ENCODE measurements around the gene SDK2.
A peak's percentile ranks its signal among the peaks of the same experiment; 100 is the strongest.
"Not testable (repeated sequence)": the region's sequence is repeated elsewhere in the genome, so short reads cannot be mapped to it uniquely, and the experiment has no call there.

Gene SDK2

DNA sequence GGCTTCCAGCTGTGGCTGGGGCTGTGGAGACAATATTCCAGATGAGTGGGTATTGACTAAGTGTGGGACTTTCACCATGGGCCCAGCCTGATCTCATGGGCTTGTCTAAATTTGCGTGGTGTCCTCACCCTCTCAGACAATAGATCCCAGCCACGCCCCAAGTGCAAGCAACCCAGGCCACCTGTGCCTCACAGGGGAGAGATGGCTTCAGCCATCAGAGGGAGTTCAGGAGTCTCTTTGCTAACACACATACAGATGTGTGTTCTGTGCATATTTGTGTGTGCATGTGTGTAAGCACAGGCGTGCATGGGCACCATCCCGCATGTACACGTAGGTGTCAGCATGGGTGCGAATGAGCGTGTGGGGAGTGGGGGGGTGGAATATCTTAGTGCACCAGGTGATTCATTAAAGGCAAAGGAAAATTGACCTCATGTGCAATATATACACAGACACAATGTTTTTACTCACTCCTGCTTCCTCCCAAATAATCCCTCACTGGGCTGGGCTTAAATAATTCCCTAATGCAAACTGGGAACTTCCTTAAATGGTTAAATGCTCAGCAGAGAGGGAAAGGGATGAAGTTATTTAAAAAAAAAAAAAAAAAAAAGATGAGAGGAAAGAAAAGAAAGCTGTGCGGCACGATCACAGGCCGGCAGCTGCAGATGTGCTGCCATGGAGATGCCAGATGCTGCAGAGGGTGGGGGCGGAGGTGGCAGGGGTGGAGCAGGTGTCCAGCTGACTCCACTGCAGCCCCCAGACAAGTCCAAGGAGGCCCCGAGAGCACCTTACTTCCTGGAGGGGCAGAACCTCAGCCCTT is 308.4 kb downstream of the SDK2 start:
- DNase-seq = no peak

DNA sequence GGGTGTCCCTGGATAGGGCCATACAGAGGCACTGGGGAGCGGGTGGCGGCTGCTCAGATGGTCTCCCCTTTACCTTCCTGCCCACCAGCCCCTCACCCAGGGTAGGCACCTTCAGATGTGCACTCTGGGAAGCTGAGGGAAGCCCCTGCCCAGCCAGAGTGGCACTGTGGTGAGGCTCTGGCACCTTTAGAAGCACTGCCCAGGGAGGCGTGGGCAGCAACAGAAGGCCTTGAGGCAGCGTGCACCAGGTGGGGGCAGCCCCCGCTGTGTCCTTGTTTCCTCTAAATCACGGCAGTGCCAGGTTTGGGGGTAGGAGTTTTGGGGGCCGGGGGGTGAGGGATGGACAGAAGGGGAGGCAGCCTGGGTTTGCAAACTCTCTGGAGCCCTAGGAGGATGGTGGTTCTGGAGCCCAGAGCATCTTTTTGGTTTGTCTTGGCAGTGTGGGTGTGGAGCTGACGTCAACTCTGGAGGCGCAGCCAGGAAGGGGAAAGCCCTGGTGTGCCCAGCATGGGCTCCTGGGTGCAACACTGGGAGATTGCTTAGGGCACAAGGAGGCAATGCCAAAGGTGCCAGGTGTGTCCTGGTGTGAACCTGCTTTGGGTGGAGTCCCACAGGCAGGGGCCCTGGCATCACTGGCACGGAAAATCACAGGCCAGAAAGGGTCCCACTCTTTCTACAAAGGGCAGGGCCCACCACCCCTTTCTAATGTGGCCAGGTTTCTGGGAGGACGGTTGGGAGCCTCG is 309.3 kb downstream of the SDK2 start:
- no peak for DNase-seq

- not testable (repeated sequence) for DNase-seq
These were observed 310.8 kb downstream of the SDK2 start for GRCh38 chr17:73333445-73333844.

- DNase-seq = no peak
These were observed 313.2 kb downstream of the SDK2 start for GRCh38 chr17:73331060-73331459.

DNA sequence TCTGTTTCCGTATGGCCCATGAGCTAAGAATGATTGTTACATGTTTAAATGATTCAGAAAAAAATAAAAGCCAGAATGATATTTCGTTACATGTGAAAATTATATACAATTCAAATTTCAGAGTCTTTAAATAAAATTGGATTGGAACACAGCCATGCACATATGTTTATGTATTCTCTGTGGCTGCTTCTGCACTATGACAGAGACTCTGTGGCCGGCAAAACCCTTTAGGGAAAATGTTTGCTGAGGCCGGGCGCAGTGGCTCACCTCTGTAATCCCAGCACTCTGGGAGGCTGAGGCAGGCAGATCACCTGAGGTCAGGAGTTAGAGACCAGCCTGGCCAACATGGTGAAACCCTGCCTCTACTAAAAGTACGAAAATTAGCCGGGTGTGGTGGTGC is 316.6 kb downstream of the SDK2 start:
- no peak for DNase-seq

DNA sequence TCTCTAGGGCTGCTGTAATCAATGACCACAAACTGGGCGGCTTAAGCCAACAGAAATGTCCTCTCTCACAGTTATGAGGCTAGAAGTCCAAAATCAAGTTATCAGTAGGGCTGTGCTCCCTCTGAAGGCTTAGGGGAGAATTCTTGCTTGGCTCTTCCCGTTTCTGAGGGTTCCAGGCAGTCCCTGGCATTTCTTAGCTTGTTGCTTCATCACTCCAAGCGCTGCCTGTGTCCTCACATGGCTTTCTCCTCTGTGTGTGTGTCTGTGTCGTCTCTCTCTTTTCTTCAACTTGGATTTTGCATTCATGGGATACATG is 318.8 kb downstream of the SDK2 start:
- DNase-seq = no peak

DNA sequence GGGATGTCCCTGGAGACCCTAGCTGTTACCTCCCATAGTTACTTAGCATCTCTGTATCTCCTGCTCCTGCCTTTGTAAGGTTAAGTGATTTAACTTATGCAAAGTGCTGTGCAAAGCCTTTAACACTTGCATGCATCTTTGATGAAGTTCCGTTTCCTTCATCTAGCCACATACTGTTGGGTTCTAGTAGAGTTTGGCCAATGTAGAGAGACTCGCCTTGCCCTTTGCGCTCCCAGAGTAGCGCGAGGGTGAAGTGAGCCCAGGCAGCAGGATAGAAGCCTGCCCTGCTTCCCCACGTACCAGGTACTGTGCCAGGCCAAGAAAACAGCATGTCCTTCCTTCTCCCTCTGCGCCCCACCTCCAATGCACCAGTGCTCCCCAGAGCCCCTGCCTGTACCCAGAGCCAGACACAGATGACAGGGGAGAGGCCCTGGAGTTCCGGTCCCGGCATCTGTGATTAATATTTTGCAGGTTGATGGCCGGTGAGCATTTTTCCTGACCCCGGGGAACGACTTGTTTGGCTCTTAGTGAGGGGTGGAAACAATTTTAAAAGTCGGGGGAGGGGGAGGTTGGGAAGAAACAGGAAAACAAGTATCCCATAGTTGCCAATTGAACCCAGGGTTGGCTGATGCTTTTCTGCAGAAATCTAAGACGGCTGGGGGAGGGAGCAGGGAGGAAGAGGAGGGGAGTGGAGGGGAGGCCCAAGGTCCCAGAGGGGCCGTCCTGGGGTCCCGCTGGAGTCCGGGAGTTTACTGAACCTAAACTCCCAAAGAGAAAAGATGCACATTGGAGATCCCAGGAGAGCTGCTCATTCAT is 319.3 kb downstream of the SDK2 start:
- DNase-seq = no peak

DNA sequence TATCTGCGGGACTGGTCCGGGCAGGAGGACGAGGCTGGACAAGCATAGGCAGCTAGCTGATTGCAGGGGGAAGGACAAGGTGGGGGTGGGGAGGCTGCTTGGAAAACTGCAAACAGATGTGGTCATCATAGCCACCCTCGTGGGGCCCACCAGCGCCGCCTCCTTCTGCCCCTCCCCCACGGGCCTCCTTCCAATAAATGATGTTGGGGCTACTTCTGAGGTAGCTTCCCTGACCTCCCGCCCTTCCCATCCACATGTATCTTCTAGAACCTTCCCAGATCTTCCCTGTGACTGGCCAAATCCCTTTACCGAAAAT is 320.1 kb downstream of the SDK2 start:
- no peak for DNase-seq

DNA sequence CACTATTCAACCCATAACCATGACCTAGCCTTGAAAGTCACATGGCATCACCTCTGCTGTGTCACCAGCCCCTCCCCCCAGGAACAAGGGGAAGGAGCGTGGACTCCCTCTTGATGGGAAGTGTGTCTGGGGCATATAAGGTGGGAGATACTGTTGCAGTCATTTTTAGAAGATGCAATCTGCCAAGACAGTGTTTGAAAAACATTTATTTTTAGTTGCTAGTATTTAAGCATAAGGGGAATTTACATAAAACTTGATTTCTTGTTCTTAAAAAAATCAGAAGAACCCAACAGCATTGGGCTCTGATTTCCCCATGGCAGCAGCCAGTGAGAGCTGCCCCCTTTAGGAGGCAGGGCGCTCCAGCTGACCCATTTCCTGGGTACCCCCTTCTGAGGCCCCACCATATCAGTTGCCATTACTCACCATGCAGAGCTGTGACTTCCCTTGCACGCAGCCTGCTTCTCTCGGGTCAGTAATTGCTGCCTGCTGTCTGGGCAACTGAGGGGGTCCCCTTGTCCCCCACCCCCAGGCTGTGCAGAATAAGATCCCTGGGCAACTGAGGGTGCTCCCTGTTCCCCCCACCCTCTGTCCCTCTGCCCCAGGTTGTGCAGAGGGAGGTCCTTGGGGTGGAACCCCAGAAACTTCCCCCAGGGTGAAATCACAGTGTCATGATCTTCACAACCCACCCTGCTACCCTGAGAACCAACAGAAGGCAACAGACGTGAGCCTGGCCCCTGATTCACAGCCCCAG is 320.7 kb downstream of the SDK2 start:
- no peak for DNase-seq

DNA sequence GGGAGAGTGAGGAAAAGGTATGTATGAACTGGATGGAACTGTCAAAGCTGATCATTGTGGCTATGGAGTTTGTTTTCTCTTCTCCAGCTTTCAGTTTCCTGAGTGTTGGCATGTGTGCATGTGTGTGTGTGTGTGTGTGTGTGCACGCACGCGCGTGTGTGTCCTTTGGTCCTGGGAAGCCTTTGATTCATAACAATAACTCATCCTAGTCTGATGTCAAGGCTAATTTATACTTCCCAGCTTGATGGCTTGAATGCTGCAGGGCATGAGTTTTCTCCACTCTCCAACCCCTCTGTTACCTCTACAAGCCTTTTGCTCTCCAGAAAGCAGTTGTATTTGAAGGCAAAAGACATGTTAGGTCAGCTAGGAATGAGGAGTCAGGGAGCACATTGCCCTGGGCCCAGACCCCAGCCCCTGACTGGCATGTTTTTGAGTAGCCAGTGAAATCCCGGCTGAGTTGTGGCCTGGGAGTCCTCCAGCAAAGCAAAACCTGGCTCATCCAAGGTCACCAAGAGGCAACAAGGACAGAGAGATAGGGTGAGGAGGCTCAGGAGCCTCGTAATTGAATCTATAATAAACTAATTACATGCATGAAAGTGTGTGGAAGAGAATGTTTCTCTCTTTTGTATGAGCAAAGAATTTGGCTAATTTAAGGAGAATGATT is 323.5 kb downstream of the SDK2 start:
- no peak for DNase-seq

DNA sequence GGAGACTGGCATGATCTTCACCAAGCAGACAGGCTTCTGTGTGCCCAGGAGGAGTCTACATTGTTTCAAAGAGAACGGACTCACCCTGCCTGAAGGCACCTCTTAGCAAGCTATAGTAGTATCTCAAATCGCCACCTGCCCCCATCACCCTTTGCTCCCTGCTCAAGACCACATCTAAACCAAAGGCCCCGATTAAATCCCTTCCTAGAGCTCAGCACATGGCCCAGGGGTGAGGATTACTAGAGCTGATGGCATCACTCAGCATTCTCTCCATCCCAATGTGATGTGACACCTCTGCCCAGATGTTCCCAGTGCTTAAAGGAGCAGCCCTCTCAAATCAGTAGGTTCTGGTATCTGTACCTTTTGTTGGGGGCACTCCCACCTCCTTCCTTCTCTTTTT is 324.5 kb downstream of the SDK2 start:
- DNase-seq = no peak

DNA sequence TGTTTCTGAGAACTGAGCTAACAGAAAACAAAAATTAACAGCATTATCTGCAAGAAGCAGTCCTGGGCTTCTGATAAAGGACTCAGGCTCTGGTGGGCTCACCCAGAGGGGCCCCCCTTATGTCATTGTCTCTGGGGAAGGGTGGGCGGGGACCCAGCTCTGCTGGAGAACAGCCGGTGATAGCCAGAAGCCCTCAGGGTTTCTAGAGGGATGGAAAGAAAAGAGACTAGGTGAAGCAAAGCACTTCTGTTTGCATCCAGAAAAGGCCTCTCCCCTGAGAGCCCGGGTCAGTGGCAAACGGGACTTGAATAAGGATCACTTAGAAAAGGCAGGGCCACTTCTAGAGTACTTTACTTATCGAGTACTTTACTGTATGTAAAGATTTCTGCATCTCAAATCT is 325.4 kb downstream of the SDK2 start:
- DNase-seq = no peak

DNA sequence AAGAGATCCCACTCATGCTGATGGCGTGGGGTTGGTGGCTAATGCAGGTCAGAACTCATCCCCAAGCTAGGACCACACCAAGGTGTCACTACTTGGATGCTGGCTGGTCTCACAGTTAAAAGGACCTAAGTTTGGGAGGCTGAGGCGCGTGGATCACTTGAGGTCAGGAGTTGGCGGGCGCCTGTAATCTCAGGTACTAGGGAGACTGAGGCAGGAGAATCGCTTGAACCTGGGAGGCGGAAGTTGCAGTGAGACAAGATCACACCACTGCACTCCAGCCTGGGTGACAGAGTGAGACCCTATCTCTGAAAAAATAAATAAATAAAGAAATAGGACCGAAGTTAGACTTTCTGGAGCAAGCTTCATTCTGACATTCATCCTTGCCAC is 325.8 kb downstream of the SDK2 start:
- no peak for DNase-seq

DNA sequence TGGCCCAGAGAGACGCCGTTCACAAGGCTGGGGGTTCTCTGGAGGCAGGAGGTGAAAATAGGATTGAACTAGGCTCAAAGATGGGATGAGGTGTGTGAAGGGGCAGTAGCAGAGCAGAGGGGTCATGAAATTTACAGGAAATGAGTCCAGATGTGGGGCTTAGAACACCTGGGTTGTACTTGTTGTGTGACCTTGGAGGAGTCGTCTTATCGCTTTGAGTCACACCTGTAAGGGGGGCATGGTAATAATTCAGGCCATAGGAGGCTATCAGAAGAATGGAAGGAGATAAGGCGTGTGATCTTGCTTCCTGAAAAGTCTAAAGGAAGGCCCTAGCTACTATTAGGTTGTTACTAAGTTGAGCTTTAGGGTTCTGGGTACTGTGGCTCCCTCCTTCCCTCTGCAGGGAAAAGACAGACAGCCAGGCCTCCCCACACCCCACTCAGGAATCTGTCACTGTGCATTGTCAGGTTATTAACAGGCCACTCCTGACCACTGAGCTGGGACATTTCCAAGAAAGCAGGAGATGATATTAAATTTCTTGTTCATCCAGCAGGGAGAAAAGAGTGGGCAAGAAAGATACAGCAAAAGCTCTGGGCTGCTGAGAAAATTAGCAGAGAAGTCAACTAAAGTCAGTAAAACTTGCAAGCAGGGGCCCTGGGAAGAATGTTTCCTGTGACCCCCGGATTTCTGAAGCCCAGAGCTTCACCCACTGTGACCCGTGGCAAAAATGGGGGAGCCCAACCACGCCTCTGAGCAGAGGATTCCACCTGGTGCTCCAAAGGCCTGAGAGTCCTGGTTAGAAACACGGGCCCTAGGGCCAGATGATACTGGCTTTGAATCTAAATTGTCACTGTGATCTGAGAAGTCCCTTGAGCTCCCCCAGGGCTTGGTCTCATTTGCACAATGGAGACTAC is 326.5 kb downstream of the SDK2 start:
- no peak for DNase-seq

DNA sequence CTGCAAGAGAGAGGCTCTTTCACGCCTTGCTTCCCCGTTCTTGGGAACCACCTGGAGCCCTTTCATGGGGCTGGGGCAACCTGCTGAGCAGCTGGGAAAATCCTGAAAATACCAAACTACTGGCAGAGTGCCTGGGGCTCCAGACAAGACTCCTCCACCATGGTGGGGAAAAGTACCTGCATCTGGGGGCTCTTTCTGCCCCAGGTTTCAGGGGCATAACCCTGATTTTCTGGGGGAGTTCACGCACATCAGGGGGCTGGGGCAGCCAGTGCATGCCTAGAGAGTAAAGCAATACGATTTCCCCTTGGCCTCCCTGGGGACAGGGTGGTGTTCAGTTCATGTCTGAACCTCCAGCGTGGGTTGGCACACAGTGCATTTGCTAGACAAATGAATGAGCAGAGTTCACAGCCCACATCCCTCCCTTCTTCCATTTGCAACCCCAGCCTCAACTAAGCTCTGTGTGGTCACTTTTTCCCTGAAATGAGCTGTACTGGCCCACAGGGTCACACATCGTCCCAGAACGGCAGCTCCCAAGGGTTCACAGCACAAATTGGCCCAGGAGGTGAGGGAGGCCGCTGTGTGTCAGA is 327.2 kb downstream of the SDK2 start:
- DNase-seq = no peak

DNA sequence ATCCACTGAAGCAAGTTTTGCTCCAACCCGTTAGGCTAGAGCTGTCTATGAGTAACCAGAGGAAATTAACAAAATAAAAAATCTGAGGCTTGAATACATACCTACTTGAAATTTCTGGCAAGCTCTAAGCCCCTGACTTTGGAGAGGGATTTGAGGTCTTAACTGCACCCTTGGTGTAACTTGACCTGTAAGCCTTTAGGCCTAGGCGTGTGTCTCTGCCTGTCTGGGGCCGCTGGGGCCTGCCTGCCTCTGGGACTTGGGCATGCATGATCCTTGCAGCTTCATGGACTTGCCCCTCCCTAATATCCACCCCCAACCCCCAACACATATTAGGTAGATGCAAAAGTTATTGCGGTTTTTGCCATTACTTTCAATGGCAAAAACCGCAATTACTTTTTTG is 328.8 kb downstream of the SDK2 start:
- no peak for DNase-seq

DNA sequence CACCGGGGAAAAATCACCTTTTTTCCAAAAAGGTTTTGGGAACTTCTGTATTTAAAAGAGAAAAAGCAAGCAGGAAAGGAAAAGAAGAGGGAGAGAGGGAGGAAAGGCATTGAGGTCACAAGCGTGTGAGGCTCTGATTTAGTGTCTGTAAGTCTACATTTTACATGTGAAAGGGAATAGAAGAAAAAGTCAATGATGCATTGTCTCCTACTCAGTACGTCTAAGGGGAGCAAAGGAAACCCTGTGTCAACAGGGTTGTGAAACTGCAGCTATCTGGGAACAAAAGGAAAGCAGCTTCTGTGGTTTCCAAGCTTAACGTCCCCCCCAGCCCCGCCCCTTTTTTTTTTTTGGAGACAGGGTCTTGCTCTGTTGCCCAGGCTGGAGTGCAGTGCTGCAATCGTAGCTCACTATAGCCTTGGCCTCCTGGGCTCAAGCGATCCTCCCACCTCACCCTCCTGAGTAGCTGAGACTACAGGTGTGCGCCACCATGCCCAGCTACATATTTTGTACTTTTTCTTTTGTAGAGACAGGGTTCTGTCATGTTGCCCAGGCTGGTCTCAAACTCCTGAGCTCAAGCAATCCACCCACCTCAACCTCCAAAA is 330.6 kb downstream of the SDK2 start:
- DNase-seq = no peak

DNA sequence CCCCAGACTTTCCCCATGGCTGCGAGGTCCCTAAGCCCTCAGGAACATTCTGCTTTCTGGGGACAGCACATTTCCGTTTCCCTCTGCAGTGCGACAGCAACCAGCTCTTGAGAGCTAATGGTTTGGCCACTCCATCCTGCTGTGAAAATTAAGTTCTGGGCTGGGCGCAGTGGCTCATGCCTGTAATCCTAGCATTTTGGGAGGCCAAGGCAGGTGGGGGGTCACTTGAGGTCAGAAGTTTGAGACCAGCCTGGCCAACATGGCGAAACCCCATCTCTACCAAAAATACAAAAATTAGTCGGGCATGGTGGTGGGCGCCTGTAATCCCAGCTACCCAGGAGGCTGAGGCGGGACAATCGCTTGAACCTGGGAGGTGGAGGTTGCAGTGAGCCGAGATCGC is 331.4 kb downstream of the SDK2 start:
- DNase-seq = not testable (repeated sequence)

- DNase-seq = peak; percentile 90
These were observed 332.2 kb downstream of the SDK2 start, which contains the start of gene CDC42EP4 for GRCh38 chr17:73311781-73312641. TSS of gene CDC42EP4 (minus strand) at chr17:73312001. CDS start at chr17:73286500, 25,501 bp downstream.

- DNase-seq = no peak
These were observed 332.8 kb downstream of the SDK2 start for GRCh38 chr17:73311428-73311780.

All from CD4-positive, alpha-beta T cell treated with Interleukin-17A for 4 hours (primary cell).